IPS-18c (cell line): ENCODE measurements around the gene COL4A2.
"Not testable (repeated sequence)": the region's sequence is repeated elsewhere in the genome, so short reads cannot be mapped to it uniquely, and the experiment has no call there.

Source experiments
- H3K4me3 ChIP-seq: 2 replicates; pipeline ENCODE4 v1.7.0; 2013; ENCODE audit warnings: low read depth, mild to moderate bottlenecking, low read length, moderate library complexity; ENCODE audit not compliant: insufficient read depth
- H3K9me3 ChIP-seq: one replicate; pipeline ENCODE4 v1.6.1; 2013; ENCODE audit warnings: mild to moderate bottlenecking, low read length, moderate library complexity; ENCODE audit not compliant: control insufficient read depth, insufficient read depth

The COL4A2 gene

GRCh38 chr13:110478405-110479214 lies 171.5 kb downstream of the COL4A2 start:
- no peaks in the 10 kb centered on the region for H3K9me3 ChIP-seq
- no peak overlapping the region for H3K4me3 ChIP-seq

- H3K4me3 ChIP-seq = no peak overlapping the region
- H3K9me3 ChIP-seq = no peaks in the 10 kb centered on the region
Observed at GRCh38 chr13:110479215-110479545, 172.1 kb downstream of the COL4A2 start.

- Histone ChIP-seq H3K4me3 (no peak overlapping the region), H3K9me3 (no peaks in the 10 kb centered on the region)
Observed at GRCh38 chr13:110479648-110480047, 172.6 kb downstream of the COL4A2 start.

GRCh38 chr13:110480161-110480560 lies 173.1 kb downstream of the COL4A2 start:
- Histone ChIP-seq H3K4me3 (no peak overlapping the region), H3K9me3 (no peaks in the 10 kb centered on the region)

GRCh38 chr13:110483386-110483968 lies 176.4 kb downstream of the COL4A2 start:
- Histone ChIP-seq H3K4me3 (no peak overlapping the region), H3K9me3 (no peaks in the 10 kb centered on the region)

- no peak overlapping the region for H3K4me3 ChIP-seq
- H3K9me3 ChIP-seq = no peaks in the 10 kb centered on the region
Observed at GRCh38 chr13:110484290-110485048, 177.4 kb downstream of the COL4A2 start.

GRCh38 chr13:110485604-110486003 lies 178.5 kb downstream of the COL4A2 start:
- Histone ChIP-seq H3K4me3 (no peak overlapping the region), H3K9me3 (no peaks in the 10 kb centered on the region)

GRCh38 chr13:110486061-110486715 lies 179.1 kb downstream of the COL4A2 start:
- H3K4me3 ChIP-seq = no peak overlapping the region; the same call in 1 of the 2 replicates
- no peaks in the 10 kb centered on the region for H3K9me3 ChIP-seq

- H3K9me3 ChIP-seq = not testable (repeated sequence)
Observed at GRCh38 chr13:110486880-110487279, 179.8 kb downstream of the COL4A2 start.

GRCh38 chr13:110490009-110490770 lies 183.1 kb downstream of the COL4A2 start:
- Histone ChIP-seq H3K9me3 (no peaks in the 10 kb centered on the region), H3K4me3 (no peak overlapping the region)

More at GRCh38 chr13:110486880-110487279, 179.8 kb downstream of the COL4A2 start:
- peak overlapping the region; percentile 16; the same call in 1 of the 2 replicates for H3K4me3 ChIP-seq

GRCh38 chr13:110491869-110492678 lies 185.0 kb downstream of the COL4A2 start:
- Histone ChIP-seq H3K9me3 (no peaks in the 10 kb centered on the region), H3K4me3 (no peak overlapping the region)

GRCh38 chr13:110492679-110493593 lies 185.9 kb downstream of the COL4A2 start:
- H3K4me3 ChIP-seq = no peak overlapping the region
- H3K9me3 ChIP-seq = no peaks in the 10 kb centered on the region

GRCh38 chr13:110493613-110494012 lies 186.5 kb downstream of the COL4A2 start:
- no peaks in the 10 kb centered on the region for H3K9me3 ChIP-seq
- no peak overlapping the region for H3K4me3 ChIP-seq

GRCh38 chr13:110495376-110495775 lies 188.3 kb downstream of the COL4A2 start:
- H3K9me3 ChIP-seq = no peaks in the 10 kb centered on the region
- H3K4me3 ChIP-seq = no peak overlapping the region

GRCh38 chr13:110495881-110496280 lies 188.8 kb downstream of the COL4A2 start:
- no peaks in the 10 kb centered on the region for H3K9me3 ChIP-seq

More at GRCh38 chr13:110495881-110496280, 188.8 kb downstream of the COL4A2 start:
- no peak overlapping the region for H3K4me3 ChIP-seq
